Esophagus (tissue), 2 donors: Measurements from ENCODE around the gene SLC35E3. TPM values are rescaled to one million over a fixed set of nuclear protein-coding genes. Genes with fewer than 3 reads are reported as not detected.

Source experiments
- H3K27ac ChIP-seq, 2 donors: one replicate each; pipeline ENCODE4 v1.5.1; 2013; ENCODE audit warnings: low read depth in 2 of 2, mild to moderate bottlenecking in 2 of 2, inconsistent platforms in 1 of 2, low read length in 1 of 2, moderate library complexity in 1 of 2
- H3K27me3 ChIP-seq, 2 donors: one replicate each; pipeline ENCODE4 v1.6.1; 2013; ENCODE audit warnings: low read length in 2 of 2, control low read depth in 1 of 2, mild to moderate bottlenecking in 1 of 2; ENCODE audit not compliant: insufficient read depth in 2 of 2, control insufficient read depth in 1 of 2
- H3K36me3 ChIP-seq, 2 donors: one replicate each; pipeline ENCODE4 v1.6.1; 2013; ENCODE audit warnings: low read length in 1 of 2; ENCODE audit not compliant: control insufficient read depth in 2 of 2, insufficient read depth in 2 of 2
- H3K4me1 ChIP-seq, 2 donors: one replicate each; pipeline ENCODE4 v1.6.1; 2013; ENCODE audit warnings: low read length in 1 of 2; ENCODE audit not compliant: control insufficient read depth in 2 of 2, insufficient read depth in 2 of 2
- H3K4me3 ChIP-seq, 2 donors: one replicate each; pipeline ENCODE4 v1.5.1; 2013; ENCODE audit warnings: low read length in 2 of 2, mild to moderate bottlenecking in 2 of 2, low read depth in 1 of 2, moderate library complexity in 1 of 2
- H3K9me3 ChIP-seq, 2 donors: one replicate each; pipeline ENCODE4 v1.6.1; 2013; ENCODE audit warnings: mild to moderate bottlenecking in 2 of 2, low read depth in 1 of 2, low read length in 1 of 2, moderate library complexity in 1 of 2; ENCODE audit not compliant: control insufficient read depth in 2 of 2, insufficient read depth in 1 of 2
- WGBS, 2 donors: extraction: QIAGEN DNeasy Blood & Tissue Kit; methylation state at CpG; one replicate each; pipeline ENCODE4 v1.1.7; 2013; 5-methylcytosine and 5-hydroxymethylcytosine counted together
- polyA plus RNA-seq, 2 donors: library from polyadenylated mRNA; stranded (reverse); fragments of 200-250 nt; gene quantifications; one replicate each; pipeline ENCODE4 v1.2.3, GENCODE V29; 2013
- donor health status: healthy with polysubstance abuse.
- donor health status: Bipolar disorder and iron deficiency.

SLC35E3 gene
- polyA plus RNA-seq, 2 donors, result 4.3 to 8.2 TPM

- H3K36me3 ChIP-seq, result no peaks in the 10 kb centered on the region
- H3K9me3 ChIP-seq, result no peaks in the 10 kb centered on the region
- H3K4me1 ChIP-seq, result peaks cover 2% of the 10 kb centered on the region in 2 donors
- no peaks in the 10 kb centered on the region for H3K27me3 ChIP-seq
- H3K27ac ChIP-seq, result no peak overlapping the region
- no peak overlapping the region for H3K4me3 ChIP-seq
Observed at GRCh38 chr12:68779280-68779679, 33.3 kb downstream of the SLC35E3 start.

GRCh38 chr12:68780731-68781130 is 34.8 kb downstream of the SLC35E3 start:
- WGBS, 2 donors, result 89 to 93% methylated on average over 6 of the region's 6 CpGs
- Histone ChIP-seq H3K27me3 (no peaks in the 10 kb centered on the region), H3K36me3 (no peaks in the 10 kb centered on the region), H3K4me1 (peaks cover 0 to 2% of the 10 kb centered on the region in 2 donors), H3K4me3 (no peak overlapping the region), H3K9me3 (no peaks in the 10 kb centered on the region), H3K27ac (no peak overlapping the region)

- no peak overlapping the region for H3K4me3 ChIP-seq
- H3K36me3 ChIP-seq, result no peaks in the 10 kb centered on the region
- H3K9me3 ChIP-seq, result no peaks in the 10 kb centered on the region
- 90 to 91% methylated on average over 6 of the region's 6 CpGs for WGBS, 2 donors
- peaks cover 0 to 2% of the 10 kb centered on the region in 2 donors for H3K4me1 ChIP-seq
- H3K27me3 ChIP-seq, result no peaks in the 10 kb centered on the region
- H3K27ac ChIP-seq, result no peak overlapping the region
Observed at GRCh38 chr12:68781728-68782127, 35.8 kb downstream of the SLC35E3 start.

GRCh38 chr12:68784015-68784414 is 38.0 kb downstream of the SLC35E3 start:
- Histone ChIP-seq H3K27ac (no peak overlapping the region), H3K36me3 (no peaks in the 10 kb centered on the region), H3K4me1 (peaks cover 0 to 2% of the 10 kb centered on the region in 2 donors), H3K4me3 (no peak overlapping the region), H3K9me3 (no peaks in the 10 kb centered on the region), H3K27me3 (no peaks in the 10 kb centered on the region)
- WGBS, 2 donors, result 78 to 82% methylated on average over 8 of the region's 8 CpGs

- H3K36me3 ChIP-seq, result no peaks in the 10 kb centered on the region
- 48 to 54% methylated on average over 2 of the region's 2 CpGs for WGBS, 2 donors
- no peaks in the 10 kb centered on the region for H3K27me3 ChIP-seq
- no peak overlapping the region for H3K4me3 ChIP-seq
- H3K27ac ChIP-seq, result no peak overlapping the region
- peaks cover 0 to 2% of the 10 kb centered on the region in 2 donors for H3K4me1 ChIP-seq
- no peaks in the 10 kb centered on the region for H3K9me3 ChIP-seq
Observed at GRCh38 chr12:68785358-68785757, 39.4 kb downstream of the SLC35E3 start.

- Histone ChIP-seq H3K27ac (peak overlapping the region in 1 of 2 donors; percentile 5), H3K4me3 (no peak overlapping the region)
- 72 to 89% methylated on average over 5 of the region's 5 CpGs for WGBS, 2 donors
Observed at GRCh38 chr12:68785823-68786222, 39.8 kb downstream of the SLC35E3 start.

GRCh38 chr12:68786929-68787328 is 41.0 kb downstream of the SLC35E3 start:
- 88 to 91% methylated on average over 2 of the region's 2 CpGs for WGBS, 2 donors
- H3K9me3 ChIP-seq, result no peaks in the 10 kb centered on the region
- no peaks in the 10 kb centered on the region for H3K4me1 ChIP-seq
- no peak overlapping the region for H3K4me3 ChIP-seq
- H3K27me3 ChIP-seq, result no peaks in the 10 kb centered on the region
- peak overlapping the region in 1 of 2 donors; percentile 41 for H3K27ac ChIP-seq
- H3K36me3 ChIP-seq, result no peaks in the 10 kb centered on the region

More at GRCh38 chr12:68785823-68786222, 39.8 kb downstream of the SLC35E3 start:
- Histone ChIP-seq H3K9me3 (no peaks in the 10 kb centered on the region), H3K27me3 (no peaks in the 10 kb centered on the region), H3K4me1 (peaks cover 0 to 2% of the 10 kb centered on the region in 2 donors), H3K36me3 (no peaks in the 10 kb centered on the region)

GRCh38 chr12:68788554-68789143 is 42.7 kb downstream of the SLC35E3 start:
- Histone ChIP-seq H3K4me3 (no peak overlapping the region), H3K36me3 (no peaks in the 10 kb centered on the region), H3K27ac (no peak overlapping the region), H3K9me3 (no peaks in the 10 kb centered on the region), H3K27me3 (no peaks in the 10 kb centered on the region), H3K4me1 (no peaks in the 10 kb centered on the region)
- 88 to 90% methylated on average over 3 of the region's 3 CpGs for WGBS, 2 donors

- no peaks in the 10 kb centered on the region for H3K9me3 ChIP-seq
- no peaks in the 10 kb centered on the region for H3K36me3 ChIP-seq
- H3K27ac ChIP-seq, result no peak overlapping the region
- H3K27me3 ChIP-seq, result no peaks in the 10 kb centered on the region
- WGBS, 2 donors, result 84 to 95% methylated on average over 14 of the region's 14 CpGs
- no peaks in the 10 kb centered on the region for H3K4me1 ChIP-seq
- no peak overlapping the region for H3K4me3 ChIP-seq
Observed at GRCh38 chr12:68789144-68789878, 43.3 kb downstream of the SLC35E3 start.
